MM.1S (cell line): Measurements from ENCODE around the gene C1orf21.

Experiments
- EZH2 ChIP-seq: fragments of 300-600 bp; sonication (generic); optimal IDR thresholded peaks from 2 replicates; pipeline ENCODE3; 2017; ENCODE audit warnings: low read depth, mild to moderate bottlenecking, antibody characterized with exemption, low read length, mixed read lengths
- EZH2phosphoT487 ChIP-seq: fragments of 300-600 bp; sonication (generic); IDR thresholded peaks from 2 replicates; pipeline ENCODE4 v1.6.1; 2018; ENCODE audit warnings: antibody characterized with exemption, low read length
- TF ChIP-seq, protein P1 (sequence below): fragments of 300-600 bp; sonication (generic); IDR thresholded peaks from 2 replicates; pipeline ENCODE4 v1.5.1; 2016; ENCODE audit warnings: antibody characterized with exemption, low read length, mixed read lengths

DNA sequence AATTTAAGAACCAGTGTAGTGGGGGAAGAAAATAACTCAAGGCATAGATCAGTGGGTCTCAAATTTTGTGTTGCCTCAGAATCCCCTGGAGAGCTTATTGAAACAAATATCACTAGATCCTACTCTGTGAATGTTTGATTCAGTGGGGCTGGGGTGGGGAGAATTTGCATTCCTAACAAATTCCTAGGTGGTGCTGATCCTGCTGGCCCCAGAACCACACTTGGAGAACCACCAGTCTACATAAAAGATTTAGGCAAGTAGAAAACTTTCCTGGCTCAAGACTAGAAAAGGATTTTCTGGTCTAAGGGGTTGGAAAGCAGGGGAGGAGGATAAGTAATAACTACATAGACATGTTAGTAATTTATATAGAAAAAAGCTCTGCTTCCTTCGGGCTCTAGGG is 34.1 kb upstream of the C1orf21 start:
- TF ChIP-seq, protein P1, sequence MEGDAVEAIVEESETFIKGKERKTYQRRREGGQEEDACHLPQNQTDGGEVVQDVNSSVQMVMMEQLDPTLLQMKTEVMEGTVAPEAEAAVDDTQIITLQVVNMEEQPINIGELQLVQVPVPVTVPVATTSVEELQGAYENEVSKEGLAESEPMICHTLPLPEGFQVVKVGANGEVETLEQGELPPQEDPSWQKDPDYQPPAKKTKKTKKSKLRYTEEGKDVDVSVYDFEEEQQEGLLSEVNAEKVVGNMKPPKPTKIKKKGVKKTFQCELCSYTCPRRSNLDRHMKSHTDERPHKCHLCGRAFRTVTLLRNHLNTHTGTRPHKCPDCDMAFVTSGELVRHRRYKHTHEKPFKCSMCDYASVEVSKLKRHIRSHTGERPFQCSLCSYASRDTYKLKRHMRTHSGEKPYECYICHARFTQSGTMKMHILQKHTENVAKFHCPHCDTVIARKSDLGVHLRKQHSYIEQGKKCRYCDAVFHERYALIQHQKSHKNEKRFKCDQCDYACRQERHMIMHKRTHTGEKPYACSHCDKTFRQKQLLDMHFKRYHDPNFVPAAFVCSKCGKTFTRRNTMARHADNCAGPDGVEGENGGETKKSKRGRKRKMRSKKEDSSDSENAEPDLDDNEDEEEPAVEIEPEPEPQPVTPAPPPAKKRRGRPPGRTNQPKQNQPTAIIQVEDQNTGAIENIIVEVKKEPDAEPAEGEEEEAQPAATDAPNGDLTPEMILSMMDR: no peak
- TF ChIP-seq EZH2 (no peak), EZH2phosphoT487 (no peak)
